ENCODE data around the gene HINT3.

The HINT3 gene

GRCh38 chr6:125945378-125946141 is 11.0 kb upstream of the HINT3 start:
- TF ChIP-seq CTCF (conservative IDR thresholded peaks at IDR 0.05; ENCODE audit: low read length) (no peak), EZH2phosphoT487 (IDR thresholded peaks at IDR 0.05; ENCODE audit: borderline replicate concordance) (no peak)
- Histone ChIP-seq H3K4me2 (ENCODE audit: low read depth, low read length, poor library complexity, severe bottlenecking) (no peak overlapping the region), H3K9ac (ENCODE audit: low read depth, low read length, poor library complexity, severe bottlenecking) (no peak overlapping the region), H2AFZ (ENCODE audit: low read length) (no peak overlapping the region), H3K4me1 (ENCODE audit: insufficient read depth, low read length, poor library complexity, severe bottlenecking) (no peaks in the 10 kb centered on the region), H3K9me3 (ENCODE audit: insufficient read depth, low read depth, low read length) (no peaks in the 10 kb centered on the region), H3K4me3 (ENCODE audit: low read length, poor library complexity, severe bottlenecking) (no peak overlapping the region), H4K20me1 (ENCODE audit: insufficient read depth, low read length, poor library complexity, severe bottlenecking) (no peaks in the 10 kb centered on the region), H3K9me2 (replicated peaks; ENCODE audit: low read depth, low read length) (no peaks in the 10 kb centered on the region), H3K79me2 (ENCODE audit: insufficient read depth, low read length) (no peaks in the 10 kb centered on the region), H3K27me3 (ENCODE audit: insufficient read depth, low read length, poor library complexity, severe bottlenecking) (no peaks in the 10 kb centered on the region), H3F3A (ENCODE audit: low read depth) (no peaks in the 10 kb centered on the region), H3K36me3 (ENCODE audit: insufficient read depth, low read length) (no peaks in the 10 kb centered on the region)

GRCh38 chr6:125947615-125948014 is 9.0 kb upstream of the HINT3 start:
- H3K9me3 ChIP-seq (ENCODE audit: insufficient read depth, low read depth, low read length), result no peaks in the 10 kb centered on the region
- no peaks in the 10 kb centered on the region for H3K4me1 ChIP-seq (ENCODE audit: insufficient read depth, low read length, poor library complexity, severe bottlenecking)
- H3K4me2 ChIP-seq (ENCODE audit: low read depth, low read length, poor library complexity, severe bottlenecking), result no peak overlapping the region
- H4K20me1 ChIP-seq (ENCODE audit: insufficient read depth, low read length, poor library complexity, severe bottlenecking), result no peaks in the 10 kb centered on the region
- no peaks in the 10 kb centered on the region for H3K27me3 ChIP-seq (ENCODE audit: insufficient read depth, low read length, poor library complexity, severe bottlenecking)
- no peak for TF ChIP-seq EZH2phosphoT487 (IDR thresholded peaks at IDR 0.05; ENCODE audit: borderline replicate concordance)
- TF ChIP-seq CTCF (conservative IDR thresholded peaks at IDR 0.05; ENCODE audit: low read length), result no peak
- no peaks in the 10 kb centered on the region for H3K79me2 ChIP-seq (ENCODE audit: insufficient read depth, low read length)
- H2AFZ ChIP-seq (ENCODE audit: low read length), result no peak overlapping the region
- no peak overlapping the region for H3K9ac ChIP-seq (ENCODE audit: low read depth, low read length, poor library complexity, severe bottlenecking)
- H3K4me3 ChIP-seq (ENCODE audit: low read length, poor library complexity, severe bottlenecking), result no peak overlapping the region
- H3F3A ChIP-seq (ENCODE audit: low read depth), result no peaks in the 10 kb centered on the region
- H3K9me2 ChIP-seq (replicated peaks; ENCODE audit: low read depth, low read length), result no peaks in the 10 kb centered on the region
- no peaks in the 10 kb centered on the region for H3K36me3 ChIP-seq (ENCODE audit: insufficient read depth, low read length)

- no peaks in the 10 kb centered on the region for H3K36me3 ChIP-seq (ENCODE audit: insufficient read depth, low read length)
- no peaks in the 10 kb centered on the region for H3K9me3 ChIP-seq (ENCODE audit: insufficient read depth, low read depth, low read length)
- no peaks in the 10 kb centered on the region for H3K4me1 ChIP-seq (ENCODE audit: insufficient read depth, low read length, poor library complexity, severe bottlenecking)
- H3K4me3 ChIP-seq (ENCODE audit: low read length, poor library complexity, severe bottlenecking), result no peak overlapping the region
- TF ChIP-seq CTCF (conservative IDR thresholded peaks at IDR 0.05; ENCODE audit: low read length) (no peak), EZH2phosphoT487 (IDR thresholded peaks at IDR 0.05; ENCODE audit: borderline replicate concordance) (no peak)
- H3K27me3 ChIP-seq (ENCODE audit: insufficient read depth, low read length, poor library complexity, severe bottlenecking), result no peaks in the 10 kb centered on the region
- H3K9me2 ChIP-seq (replicated peaks; ENCODE audit: low read depth, low read length), result no peaks in the 10 kb centered on the region
- H4K20me1 ChIP-seq (ENCODE audit: insufficient read depth, low read length, poor library complexity, severe bottlenecking), result no peaks in the 10 kb centered on the region
- H3K79me2 ChIP-seq (ENCODE audit: insufficient read depth, low read length), result no peaks in the 10 kb centered on the region
- H2AFZ ChIP-seq (ENCODE audit: low read length), result no peak overlapping the region
- no peak overlapping the region for H3K9ac ChIP-seq (ENCODE audit: low read depth, low read length, poor library complexity, severe bottlenecking)
- H3K4me2 ChIP-seq (ENCODE audit: low read depth, low read length, poor library complexity, severe bottlenecking), result no peak overlapping the region
- no peaks in the 10 kb centered on the region for H3F3A ChIP-seq (ENCODE audit: low read depth)
These were observed 8.1 kb upstream of the HINT3 start for GRCh38 chr6:125948455-125948854.
